GM10266 (cell line): ENCODE measurements around the gene PRR3.

Experiments
- DNase-seq: peaks from one replicate; pipeline ENCODE4 v3.0.0; 2012; ENCODE audit errors: extremely low spot score
- CTCF ChIP-seq: IDR thresholded peaks from 2 replicates; pipeline ENCODE4 v1.5.1; 2012; ENCODE audit warnings: mild to moderate bottlenecking, low read depth; ENCODE audit not compliant: control insufficient read depth, insufficient read depth; ENCODE audit errors: missing control alignments

PRR3 gene

GRCh38 chr6:30611150-30611855 is 54.2 kb downstream of the PRR3 start:
- TF ChIP-seq CTCF = no peak

GRCh38 chr6:30611856-30612194 is 54.7 kb downstream of the PRR3 start:
- no peak for TF ChIP-seq CTCF
- DNase-seq = no peak

More at GRCh38 chr6:30611150-30611855, 54.2 kb downstream of the PRR3 start:
- no peak for DNase-seq

- TF ChIP-seq CTCF = no peak
- no peak for DNase-seq
Measured at GRCh38 chr6:30612213-30612612, 55.1 kb downstream of the PRR3 start.

- DNase-seq = no peak
- TF ChIP-seq CTCF = no peak
Measured at GRCh38 chr6:30612687-30613248, 55.7 kb downstream of the PRR3 start.
